ENCODE measurements around the gene NHLH1. TPM values are rescaled to one million over a fixed set of nuclear protein-coding genes. Genes with fewer than 3 reads are reported as not detected.

Gene NHLH1
- total RNA-seq, 2 experiments from 2014 or later: 0.40 to 0.43 TPM

DNA sequence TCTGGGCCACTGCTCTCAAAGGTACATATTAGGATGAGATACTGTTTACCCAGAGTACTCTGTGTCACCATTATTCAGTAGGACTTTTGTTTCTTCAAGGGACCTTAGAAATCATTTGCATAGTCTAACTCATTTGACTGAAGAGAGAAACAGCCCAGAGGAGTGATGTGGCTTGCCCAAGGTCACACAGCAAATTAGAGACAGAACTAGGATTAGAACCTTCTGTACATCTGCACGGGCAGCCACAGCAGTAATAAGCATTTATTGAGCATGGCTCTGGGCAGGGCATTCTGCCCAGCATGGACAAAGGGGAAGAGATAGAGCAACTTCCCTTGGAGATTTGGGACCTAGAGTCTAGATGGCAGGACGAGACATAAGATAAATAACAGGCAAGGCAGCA lies 5.7 kb upstream of the NHLH1 start:
- ChIA-PET CTCF (no interaction called here), POLR2A (no interaction called here)
- H3K36me3 Mint-ChIP-seq (ENCODE audit: low read depth): peaks cover 32% of the 10 kb centered on the region
- no peaks in the 10 kb centered on the region for H3K4me1 Mint-ChIP-seq
- DNase-seq: no peak
- no peaks in the 10 kb centered on the region for H3K27me3 Mint-ChIP-seq
- H3K9me3 Mint-ChIP-seq: no peaks in the 10 kb centered on the region
- no peak overlapping the region for H3K4me3 Mint-ChIP-seq
- no peak overlapping the region for H3K27ac Mint-ChIP-seq

- Mint-ChIP-seq H3K9me3 (no peaks in the 10 kb centered on the region), H3K4me3 (no peak overlapping the region), H3K27ac (no peak overlapping the region), H3K36me3 (ENCODE audit: low read depth) (peaks cover 27% of the 10 kb centered on the region), H3K4me1 (no peaks in the 10 kb centered on the region), H3K27me3 (no peaks in the 10 kb centered on the region)
- ChIA-PET CTCF (interaction anchor here (5.3 kb wide), 1 partner anchor 15 kb away, joined by 23 read pairs; no protein-coding TSS in a partner anchor), POLR2A (no interaction called here)
- no peak for DNase-seq
Measured at GRCh38 chr1:160361814-160362167, 5.1 kb upstream of the NHLH1 start.

DNA sequence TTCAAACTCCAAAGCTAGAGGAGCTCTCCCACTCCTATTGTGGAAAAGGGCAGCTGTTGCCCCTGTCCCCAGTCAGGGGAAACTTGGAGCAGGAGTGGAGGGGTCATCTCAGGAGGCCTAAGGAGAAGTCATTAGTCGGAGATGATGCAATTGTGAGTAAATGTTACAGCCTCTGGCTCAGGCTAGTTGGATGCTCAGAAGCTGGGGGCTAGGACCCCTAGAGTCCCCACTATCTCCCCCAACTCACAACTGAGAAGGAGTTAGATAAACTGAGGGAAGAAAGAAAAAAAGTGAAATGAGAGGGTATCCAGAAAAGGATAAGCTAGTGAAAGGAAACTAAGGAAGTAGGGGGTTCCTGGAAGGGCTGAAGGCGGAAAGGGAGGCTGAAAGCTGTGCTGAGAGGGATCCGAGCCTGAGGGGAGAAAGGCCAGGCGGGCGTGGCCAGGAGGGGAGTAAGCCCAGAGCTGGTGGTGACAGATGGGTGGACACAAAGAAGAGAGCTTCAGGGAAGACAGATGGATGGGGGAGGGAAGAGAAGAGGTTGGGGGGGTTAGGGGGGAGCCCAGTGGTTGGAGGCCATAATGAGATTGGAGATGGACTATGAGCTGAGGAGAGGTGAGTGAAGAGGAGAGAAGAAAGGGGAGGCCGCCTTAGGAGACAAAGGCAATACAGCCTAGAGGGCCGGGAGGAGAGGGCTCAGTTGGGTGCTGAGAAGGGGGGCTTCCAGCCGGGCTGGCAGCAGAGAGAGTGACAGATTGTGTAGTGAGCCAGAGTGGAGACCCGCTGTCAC lies 4.5 kb upstream of the NHLH1 start:
- POLR2A ChIA-PET: interaction anchor here (2.0 kb wide), 1 partner anchor 10 kb away, joined by 7 read pairs; no protein-coding TSS in a partner anchor
- no peak for DNase-seq
- no peaks in the 10 kb centered on the region for H3K9me3 Mint-ChIP-seq
- CTCF ChIA-PET: interaction anchor here (1.6 to 5.3 kb wide), 2 partner anchors 9 to 14 kb away, joined by 5 to 23 read pairs; no protein-coding TSS in a partner anchor
- H3K27ac Mint-ChIP-seq: peak overlapping the region; percentile 18
- H3K4me1 Mint-ChIP-seq: no peaks in the 10 kb centered on the region
- H3K36me3 Mint-ChIP-seq (ENCODE audit: low read depth): peaks cover 21% of the 10 kb centered on the region
- no peak overlapping the region for H3K4me3 Mint-ChIP-seq
- no peaks in the 10 kb centered on the region for H3K27me3 Mint-ChIP-seq

GRCh38 chr1:160363010-160363409 lies 3.9 kb upstream of the NHLH1 start:
- Mint-ChIP-seq H3K27me3 (no peaks in the 10 kb centered on the region), H3K9me3 (no peaks in the 10 kb centered on the region), H3K4me1 (peaks cover 2% of the 10 kb centered on the region), H3K36me3 (ENCODE audit: low read depth) (peaks cover 16% of the 10 kb centered on the region), H3K4me3 (no peak overlapping the region), H3K27ac (no peak overlapping the region)
- POLR2A ChIA-PET: interaction anchor here (2.0 kb wide), 1 partner anchor 11 kb away, joined by 7 read pairs; no protein-coding TSS in a partner anchor
- DNase-seq: no peak
- CTCF ChIA-PET: interaction anchor here (1.2 to 5.3 kb wide), 3 partner anchors 10 to 14 kb away, joined by 4 to 23 read pairs (median 5); no protein-coding TSS in a partner anchor

DNA sequence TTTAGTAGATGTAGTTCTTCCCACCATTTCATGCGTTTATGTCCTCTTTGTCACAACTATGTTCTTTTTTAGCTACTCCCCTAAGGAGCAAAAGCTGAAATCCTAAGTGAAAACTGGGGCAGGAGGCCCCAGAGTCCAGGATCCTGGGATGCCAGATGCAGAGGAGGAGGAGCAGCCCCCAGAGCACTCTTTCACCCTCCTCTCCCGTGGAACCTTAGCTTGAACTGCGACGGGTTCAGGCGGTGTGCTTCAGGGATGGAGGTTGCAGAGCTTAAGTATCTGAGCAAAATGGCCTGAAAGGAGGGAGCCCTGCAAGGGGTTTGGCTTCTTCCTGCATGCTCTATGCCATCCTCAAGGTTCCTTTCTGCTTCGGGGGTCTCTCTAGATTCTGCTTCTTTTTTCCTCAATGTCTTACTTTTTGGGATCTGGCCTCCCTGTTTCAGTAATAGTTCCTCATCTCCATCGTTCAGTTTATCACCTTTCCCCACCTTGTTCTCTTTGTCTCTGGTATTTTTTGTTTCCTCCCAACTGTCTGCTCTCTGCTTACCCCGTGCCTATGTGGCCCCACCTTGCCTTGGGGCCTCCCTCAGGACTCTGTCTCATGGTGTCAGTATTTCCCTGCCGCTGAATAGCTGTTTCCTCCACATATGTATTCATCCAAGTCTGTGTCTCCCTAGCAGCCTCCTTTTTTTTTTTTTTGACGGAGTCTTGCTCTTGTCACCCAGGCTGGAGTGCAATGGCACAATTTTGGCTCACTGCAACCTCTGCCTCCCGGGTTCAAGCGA lies 2.7 kb upstream of the NHLH1 start:
- ChIA-PET POLR2A (interaction anchor here (2.0 kb wide), 1 partner anchor 12 kb away, joined by 7 read pairs; no protein-coding TSS in a partner anchor), CTCF (interaction anchor here (0.6 to 5.3 kb wide), 5 partner anchors 10 to 94 kb away, joined by 3 to 23 read pairs (median 5); no protein-coding TSS in a partner anchor)
- peaks cover 2% of the 10 kb centered on the region for H3K4me1 Mint-ChIP-seq

DNA sequence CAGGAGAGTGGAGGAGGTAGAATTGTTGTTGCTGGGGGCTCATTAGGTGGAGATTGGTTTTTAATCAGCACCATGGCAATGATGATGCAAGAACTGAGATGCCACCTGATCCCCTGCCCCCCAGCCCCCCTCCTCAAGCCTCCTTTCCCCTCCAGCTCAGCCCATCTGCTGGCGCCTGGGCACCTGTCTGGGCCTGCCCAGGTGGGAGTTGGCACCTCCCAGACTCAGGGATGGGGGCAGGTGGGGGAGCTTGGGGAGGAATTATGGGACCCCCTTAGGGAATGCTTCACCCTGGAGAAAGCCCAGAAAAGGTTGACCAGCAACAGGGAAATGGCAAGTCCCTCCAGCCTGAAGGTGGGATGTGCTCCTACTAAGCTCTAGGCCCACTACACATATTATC lies 1.5 kb upstream of the NHLH1 start:
- Mint-ChIP-seq H3K4me3 (no peak overlapping the region), H3K27me3 (peaks cover 2% of the 10 kb centered on the region), H3K9me3 (no peaks in the 10 kb centered on the region), H3K27ac (no peak overlapping the region), H3K36me3 (ENCODE audit: low read depth) (peaks cover 7% of the 10 kb centered on the region), H3K4me1 (peaks cover 2% of the 10 kb centered on the region)
- POLR2A ChIA-PET: no interaction called here
- CTCF ChIA-PET: interaction anchor here (1.4 to 5.3 kb wide), 3 partner anchors 10 to 172 kb away, joined by 4 to 23 read pairs (median 4); no protein-coding TSS in a partner anchor
- DNase-seq: no peak

More for the DNA sequence above, 2.7 kb upstream of the NHLH1 start:
- H3K27me3 Mint-ChIP-seq: no peaks in the 10 kb centered on the region
- no peak overlapping the region for H3K27ac Mint-ChIP-seq
- H3K9me3 Mint-ChIP-seq: no peaks in the 10 kb centered on the region
- DNase-seq: no peak
- no peak overlapping the region for H3K4me3 Mint-ChIP-seq
- H3K36me3 Mint-ChIP-seq (ENCODE audit: low read depth): peaks cover 8% of the 10 kb centered on the region

DNA sequence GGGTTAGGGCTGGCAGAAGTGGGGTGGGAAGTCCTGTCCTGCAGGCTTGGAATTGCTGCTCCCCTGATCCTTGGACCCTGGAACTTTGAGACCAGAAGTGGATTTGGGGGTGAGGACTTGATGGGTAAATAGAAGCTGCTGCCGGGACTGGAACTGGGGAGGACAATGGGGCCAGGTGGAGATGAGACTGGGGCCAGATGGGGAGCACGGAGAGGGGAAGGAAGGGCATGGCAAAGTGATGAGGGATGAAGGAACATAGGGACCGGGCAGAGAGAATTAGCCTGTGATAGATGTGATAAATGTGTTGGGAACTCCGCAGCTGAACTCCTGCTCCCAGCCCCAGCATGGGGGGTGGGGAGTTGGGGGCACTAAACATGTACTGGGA lies 637 bp downstream of the NHLH1 start:
- H3K9me3 Mint-ChIP-seq: no peaks in the 10 kb centered on the region
- H3K27ac Mint-ChIP-seq: no peak overlapping the region
- H3K36me3 Mint-ChIP-seq (ENCODE audit: low read depth): no peaks in the 10 kb centered on the region
- peaks cover 2% of the 10 kb centered on the region for H3K4me1 Mint-ChIP-seq
- peaks cover 2% of the 10 kb centered on the region for H3K27me3 Mint-ChIP-seq
- ChIA-PET CTCF (interaction anchor here (1.8 kb wide), 1 partner anchor 9 kb away, joined by 6 read pairs; no protein-coding TSS in a partner anchor), POLR2A (interaction anchor here (1.4 to 1.6 kb wide), 2 partner anchors 19 to 24 kb away, joined by 4 read pairs; partner anchors contain the start of genes COPA and NCSTN)
- no peak for DNase-seq
- H3K4me3 Mint-ChIP-seq: no peak overlapping the region

DNA sequence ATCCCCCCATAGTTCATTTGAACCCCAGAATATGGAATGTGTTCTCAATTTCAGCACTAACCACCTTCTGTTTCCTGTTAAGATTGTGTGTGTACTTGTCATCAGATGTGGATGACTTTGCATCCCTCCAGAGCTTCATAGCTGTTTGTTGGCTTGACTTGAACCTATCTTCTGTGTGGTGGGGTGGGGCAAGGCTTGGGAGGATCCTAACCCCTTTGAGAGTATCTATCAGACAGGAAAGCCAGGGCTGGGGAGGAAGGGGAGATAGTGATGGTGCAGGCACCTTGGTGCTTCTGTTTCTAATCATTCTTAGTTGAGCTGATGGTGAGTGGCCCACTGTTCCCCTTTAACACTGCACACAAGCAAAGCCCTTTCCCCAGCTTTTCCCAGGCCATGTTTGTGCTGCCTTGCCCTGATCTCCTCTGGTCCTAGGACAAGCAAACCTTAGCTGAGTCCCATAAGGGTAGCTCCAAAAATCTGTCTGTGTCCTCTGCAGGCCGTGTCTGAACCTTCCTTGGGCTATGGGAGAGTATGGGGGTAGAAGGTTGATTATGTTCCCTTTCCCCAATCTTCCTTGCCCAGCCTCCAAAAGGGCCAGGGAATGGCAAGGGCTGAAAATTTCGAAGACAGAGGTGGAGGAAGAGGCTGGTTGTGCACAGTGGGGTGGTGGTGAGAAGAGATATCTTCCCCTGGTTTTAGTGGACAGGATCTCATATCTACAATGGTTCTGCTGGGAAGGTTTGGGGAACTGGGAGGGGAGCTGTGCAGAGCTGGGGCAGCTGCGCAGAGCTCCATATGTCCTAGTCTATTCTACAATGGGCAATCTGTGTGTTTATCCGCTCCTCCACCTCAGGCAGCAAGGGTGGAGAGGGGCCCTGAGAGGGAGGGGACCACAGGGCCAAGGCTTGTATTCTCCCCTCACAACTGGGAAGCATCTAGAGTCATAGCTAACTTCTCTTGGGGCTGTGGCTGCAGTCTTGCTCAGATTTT lies 1.4 kb downstream of the NHLH1 start:
- Mint-ChIP-seq H3K4me1 (peaks cover 2% of the 10 kb centered on the region), H3K4me3 (no peak overlapping the region), H3K36me3 (ENCODE audit: low read depth) (no peaks in the 10 kb centered on the region), H3K9me3 (no peaks in the 10 kb centered on the region), H3K27me3 (peaks cover 2% of the 10 kb centered on the region), H3K27ac (no peak overlapping the region)
- POLR2A ChIA-PET: interaction anchor here (1.1 to 1.6 kb wide), 4 partner anchors 9 to 51 kb away, joined by 3 to 4 read pairs (median 4); partner anchors contain the start of genes COPA and NCSTN
- CTCF ChIA-PET: interaction anchor here (0.7 to 1.8 kb wide), 2 partner anchors 9 to 238 kb away, joined by 4 to 6 read pairs; no protein-coding TSS in a partner anchor
- no peak for DNase-seq

GRCh38 chr1:160369087-160369486 lies 2.2 kb downstream of the NHLH1 start:
- no peaks in the 10 kb centered on the region for H3K36me3 Mint-ChIP-seq (ENCODE audit: low read depth)
- POLR2A ChIA-PET: interaction anchor here (1.1 to 1.6 kb wide), 4 partner anchors 9 to 52 kb away, joined by 3 to 4 read pairs (median 4); partner anchors contain the start of genes COPA and NCSTN

DNA sequence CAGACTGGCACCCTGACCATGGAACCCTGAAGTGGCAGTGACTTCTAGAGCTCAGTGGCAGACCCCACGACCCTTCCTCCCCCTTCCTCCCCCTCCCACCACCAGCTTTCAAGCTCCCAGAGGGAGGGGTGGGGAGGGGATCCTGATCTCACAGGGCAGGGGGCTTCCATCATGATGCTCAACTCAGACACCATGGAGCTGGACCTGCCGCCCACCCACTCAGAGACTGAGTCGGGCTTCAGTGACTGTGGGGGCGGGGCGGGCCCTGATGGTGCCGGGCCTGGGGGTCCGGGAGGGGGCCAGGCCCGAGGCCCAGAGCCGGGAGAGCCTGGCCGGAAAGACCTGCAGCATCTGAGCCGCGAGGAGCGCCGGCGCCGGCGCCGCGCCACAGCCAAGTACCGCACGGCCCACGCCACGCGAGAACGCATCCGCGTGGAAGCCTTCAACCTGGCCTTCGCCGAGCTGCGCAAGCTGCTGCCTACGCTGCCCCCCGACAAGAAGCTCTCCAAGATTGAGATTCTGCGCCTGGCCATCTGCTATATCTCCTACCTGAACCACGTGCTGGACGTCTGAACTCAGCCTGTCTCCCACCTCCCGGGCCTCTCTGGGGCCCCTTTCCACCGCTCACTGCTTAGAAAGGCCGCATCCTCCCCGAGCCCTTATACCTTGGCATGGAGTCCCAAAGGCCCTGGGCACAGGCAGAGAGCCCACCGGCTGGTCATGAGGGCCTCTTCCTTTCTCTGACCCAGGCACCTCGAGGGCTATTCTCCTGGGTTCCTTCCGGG lies 3.9 kb downstream of the NHLH1 start:
- H3K4me3 Mint-ChIP-seq: no peak overlapping the region
- no peak overlapping the region for H3K27ac Mint-ChIP-seq
- H3K36me3 Mint-ChIP-seq (ENCODE audit: low read depth): no peaks in the 10 kb centered on the region
- peaks cover 2% of the 10 kb centered on the region for H3K27me3 Mint-ChIP-seq
- CTCF ChIA-PET: no interaction called here
- POLR2A ChIA-PET: interaction anchor here (0.6 to 0.8 kb wide), 2 partner anchors 16 to 170 kb away, joined by 3 read pairs; no protein-coding TSS in a partner anchor
- H3K9me3 Mint-ChIP-seq: no peaks in the 10 kb centered on the region
- no peak for DNase-seq
- H3K4me1 Mint-ChIP-seq: peaks cover 5% of the 10 kb centered on the region

More at GRCh38 chr1:160369087-160369486, 2.2 kb downstream of the NHLH1 start:
- no peak overlapping the region for H3K4me3 Mint-ChIP-seq
- CTCF ChIA-PET: interaction anchor here (1.8 kb wide), 1 partner anchor 8 kb away, joined by 6 read pairs; no protein-coding TSS in a partner anchor
- peaks cover 2% of the 10 kb centered on the region for H3K4me1 Mint-ChIP-seq
- peaks cover 2% of the 10 kb centered on the region for H3K27me3 Mint-ChIP-seq
- H3K9me3 Mint-ChIP-seq: no peaks in the 10 kb centered on the region
- no peak overlapping the region for H3K27ac Mint-ChIP-seq
- no peak for DNase-seq

DNA sequence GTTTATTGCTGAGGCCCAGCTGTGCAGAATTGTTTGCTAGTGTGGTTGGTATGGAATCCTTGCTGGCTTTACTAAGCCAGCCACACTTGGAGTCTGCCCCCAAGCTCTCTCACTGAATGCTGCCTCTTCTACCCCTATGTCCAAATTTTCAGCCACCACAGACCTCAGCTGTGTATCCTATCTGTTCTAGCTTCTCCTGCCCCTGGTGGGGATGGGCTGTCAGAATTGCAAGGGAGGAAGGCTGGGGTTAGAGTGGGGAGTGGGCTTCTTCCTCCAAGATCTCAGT lies 4.4 kb downstream of the NHLH1 start:
- Mint-ChIP-seq H3K4me3 (no peak overlapping the region), H3K27me3 (peaks cover 2% of the 10 kb centered on the region), H3K9me3 (no peaks in the 10 kb centered on the region), H3K27ac (no peak overlapping the region), H3K36me3 (ENCODE audit: low read depth) (no peaks in the 10 kb centered on the region), H3K4me1 (peaks cover 11% of the 10 kb centered on the region)
- POLR2A ChIA-PET: interaction anchor here (0.6 to 0.8 kb wide), 2 partner anchors 16 to 169 kb away, joined by 3 read pairs; no protein-coding TSS in a partner anchor
- DNase-seq: no peak
- CTCF ChIA-PET: no interaction called here

Data from activated CD4-positive, alpha-beta memory T cell treated with anti-CD3 and anti-CD28 coated beads, Interleukin-2, amount 10 ng/mL, durations not matched to agents 7 days and 5 days (primary cell).